Measurements from ENCODE around the gene KCNN1.

GRCh38 chr19:18020212-18021085, 53.5 kb downstream of the KCNN1 start:
- no peak for TF ChIP-seq CTCF (conservative IDR thresholded peaks at IDR 0.05 in 1 of 2, IDR thresholded peaks at IDR 0.05 in 1 of 2; ENCODE audit: low read depth in 1 of 2, low read length in 2 of 2)
- TF ChIP-seq EZH2 (IDR thresholded peaks at IDR 0.05; ENCODE audit: low read length, missing control alignments): no peak
